GM13977 (cell line): Measurements from ENCODE around the gene IQCH.

Experiments
- DNase-seq: peaks from one replicate; pipeline ENCODE4 v3.0.0; 2012; ENCODE audit warnings: low spot score
- CTCF ChIP-seq: IDR thresholded peaks from 2 replicates; pipeline ENCODE4 v1.5.1; 2012; ENCODE audit warnings: mild to moderate bottlenecking, control low read depth; ENCODE audit not compliant: insufficient read depth; ENCODE audit errors: extremely low read depth, missing control alignments
- in situ Hi-C: fragments of 300-500 bp; cut with MboI; formaldehyde crosslinking; loops from one replicate; pipeline ENCODE4 v1.12.0; 2022; ENCODE audit warnings: low sequenced_read_pairs, low pct_unique_long_range_greater_than_20kb, mixed read lengths, inconsistent platforms; ENCODE audit not compliant: unreplicated experiment

IQCH gene

GRCh38 chr15:67216859-67217258 is 37.7 kb upstream of the IQCH start:
- DNase-seq: no peak
- no peak for TF ChIP-seq CTCF
- in situ Hi-C loops: no loop called here

GRCh38 chr15:67218428-67218827 is 36.2 kb upstream of the IQCH start:
- in situ Hi-C loops: no loop called here

GRCh38 chr15:67219288-67219687 is 35.3 kb upstream of the IQCH start:
- DNase-seq: no peak
- TF ChIP-seq CTCF: no peak
- in situ Hi-C loops: no loop called here

More at GRCh38 chr15:67218428-67218827, 36.2 kb upstream of the IQCH start:
- DNase-seq: no peak
- no peak for TF ChIP-seq CTCF

GRCh38 chr15:67224889-67225288 is 29.7 kb upstream of the IQCH start:
- no peak for DNase-seq
- in situ Hi-C loops: no loop called here
- TF ChIP-seq CTCF: no peak

GRCh38 chr15:67225336-67225735 is 29.2 kb upstream of the IQCH start:
- TF ChIP-seq CTCF: no peak
- no peak for DNase-seq
- in situ Hi-C loops: no loop called here

GRCh38 chr15:67227431-67227830 is 27.2 kb upstream of the IQCH start:
- no peak for DNase-seq
- TF ChIP-seq CTCF: no peak
- in situ Hi-C loops: no loop called here

- DNase-seq: no peak
- in situ Hi-C loops: no loop called here
- no peak for TF ChIP-seq CTCF
Measured at GRCh38 chr15:67227846-67228245, 26.7 kb upstream of the IQCH start.
